CD4-positive, alpha-beta T cell treated with Interleukin-1 beta for 1 hour (primary cell): ENCODE results near the gene LCMT1.
"Not testable (repeated sequence)": the region's sequence is repeated elsewhere in the genome, so short reads cannot be mapped to it uniquely, and the experiment has no call there.

Experiments used
- DNase-seq, 2 donors: peaks; one replicate each; pipeline ENCODE4 v3.0.0-alpha.2; 2020 to 2022

The LCMT1 gene

GRCh38 chr16:25151996-25152395, 40.5 kb downstream of the LCMT1 start:
- DNase-seq: no peak

GRCh38 chr16:25155553-25156460, 44.3 kb downstream of the LCMT1 start:
- no peak for DNase-seq

- no peak for DNase-seq
Observed at GRCh38 chr16:25157271-25157875, 45.8 kb downstream of the LCMT1 start.

- no peak for DNase-seq
Observed at GRCh38 chr16:25158401-25158800, 46.9 kb downstream of the LCMT1 start.

GRCh38 chr16:25161753-25162367, 50.3 kb downstream of the LCMT1 start:
- no peak for DNase-seq

- DNase-seq: no peak
Observed at GRCh38 chr16:25163683-25164082, 52.1 kb downstream of the LCMT1 start.

GRCh38 chr16:25165284-25165683, 53.7 kb downstream of the LCMT1 start:
- no peak for DNase-seq

GRCh38 chr16:25167920-25168319, 56.4 kb downstream of the LCMT1 start:
- not testable (repeated sequence) for DNase-seq

- no peak for DNase-seq
Observed at GRCh38 chr16:25171390-25171789, 59.8 kb downstream of the LCMT1 start.

GRCh38 chr16:25172831-25173230, 61.3 kb downstream of the LCMT1 start:
- no peak for DNase-seq

GRCh38 chr16:25174285-25174684, 62.7 kb downstream of the LCMT1 start:
- DNase-seq: no peak

- DNase-seq: no peak
Observed at GRCh38 chr16:25176136-25176535, 64.6 kb downstream of the LCMT1 start.

- no peak for DNase-seq
Observed at GRCh38 chr16:25177512-25177830, 65.9 kb downstream of the LCMT1 start.

GRCh38 chr16:25177831-25178688, 66.5 kb downstream of the LCMT1 start:
- DNase-seq: no peak

- not testable (repeated sequence) for DNase-seq
Observed at GRCh38 chr16:25181236-25181635, 69.7 kb downstream of the LCMT1 start.

- DNase-seq: no peak
Observed at GRCh38 chr16:25184771-25185170, 73.2 kb downstream of the LCMT1 start.

- no peak for DNase-seq
Observed at GRCh38 chr16:25187491-25187795, 75.9 kb downstream of the LCMT1 start.

GRCh38 chr16:25189305-25189704, 77.8 kb downstream of the LCMT1 start:
- DNase-seq: no peak

GRCh38 chr16:25192096-25192495, 80.6 kb downstream of the LCMT1 start:
- DNase-seq: no peak

- no peak for DNase-seq
Observed at GRCh38 chr16:25194273-25194878, 82.8 kb downstream of the LCMT1 start.

GRCh38 chr16:25198021-25198420, 86.5 kb downstream of the LCMT1 start:
- DNase-seq: no peak

GRCh38 chr16:25199457-25199856, 87.9 kb downstream of the LCMT1 start:
- DNase-seq: no peak

- DNase-seq: no peak
Observed at GRCh38 chr16:25210758-25211157, 99.2 kb downstream of the LCMT1 start.
